Breast epithelium (tissue), 3 donors: ENCODE data around the gene VAT1L.

ENCODE experiments used
- POLR2A ChIP-seq: fragments of 450-650 bp; IDR thresholded peaks from one replicate; pipeline ENCODE4 v1.6.1; 2016; ENCODE audit warnings: antibody characterized with exemption, mild to moderate bottlenecking, moderate library complexity
- TF ChIP-seq, protein P1 (sequence below), 3 donors: fragments of 450-650 bp; IDR thresholded peaks; one replicate each; pipeline ENCODE4 v1.5.1; 2016 to 2017; ENCODE audit warnings: antibody characterized with exemption in 3 of 3, mild to moderate bottlenecking in 3 of 3, moderate library complexity in 3 of 3

DNA sequence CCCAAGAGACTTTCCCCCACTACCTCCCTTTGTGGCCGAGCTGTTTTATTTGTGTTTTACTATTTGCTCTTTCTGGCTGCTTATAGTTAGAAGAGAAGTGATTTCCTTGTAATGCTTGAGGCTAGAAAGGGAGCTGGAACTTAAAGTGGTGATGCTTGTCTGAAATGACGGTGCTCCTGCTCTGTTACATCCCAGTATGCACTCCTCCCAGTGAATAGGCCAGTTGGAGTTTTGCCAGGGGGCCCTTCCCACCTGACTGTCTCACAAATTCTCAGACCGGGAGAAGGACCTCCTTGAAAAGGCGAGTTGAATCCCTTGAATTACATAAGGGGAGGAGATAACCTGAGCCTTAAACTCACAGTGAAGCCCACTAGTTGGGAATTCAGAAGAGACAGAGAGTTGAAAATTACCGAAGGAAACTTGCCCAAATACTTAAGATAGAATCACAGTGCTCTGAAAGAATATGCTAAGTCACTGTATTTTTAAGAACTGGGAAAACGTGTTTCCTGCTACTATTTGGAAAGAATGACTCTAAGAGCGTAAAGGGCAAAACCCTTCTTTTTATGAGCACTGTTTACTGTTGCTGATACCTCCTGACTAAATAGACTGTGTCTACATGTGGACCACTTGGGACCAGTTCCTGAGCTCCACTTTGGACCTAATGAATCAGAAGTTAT, 149.2 kb downstream of the VAT1L start:
- TF ChIP-seq, protein P1, sequence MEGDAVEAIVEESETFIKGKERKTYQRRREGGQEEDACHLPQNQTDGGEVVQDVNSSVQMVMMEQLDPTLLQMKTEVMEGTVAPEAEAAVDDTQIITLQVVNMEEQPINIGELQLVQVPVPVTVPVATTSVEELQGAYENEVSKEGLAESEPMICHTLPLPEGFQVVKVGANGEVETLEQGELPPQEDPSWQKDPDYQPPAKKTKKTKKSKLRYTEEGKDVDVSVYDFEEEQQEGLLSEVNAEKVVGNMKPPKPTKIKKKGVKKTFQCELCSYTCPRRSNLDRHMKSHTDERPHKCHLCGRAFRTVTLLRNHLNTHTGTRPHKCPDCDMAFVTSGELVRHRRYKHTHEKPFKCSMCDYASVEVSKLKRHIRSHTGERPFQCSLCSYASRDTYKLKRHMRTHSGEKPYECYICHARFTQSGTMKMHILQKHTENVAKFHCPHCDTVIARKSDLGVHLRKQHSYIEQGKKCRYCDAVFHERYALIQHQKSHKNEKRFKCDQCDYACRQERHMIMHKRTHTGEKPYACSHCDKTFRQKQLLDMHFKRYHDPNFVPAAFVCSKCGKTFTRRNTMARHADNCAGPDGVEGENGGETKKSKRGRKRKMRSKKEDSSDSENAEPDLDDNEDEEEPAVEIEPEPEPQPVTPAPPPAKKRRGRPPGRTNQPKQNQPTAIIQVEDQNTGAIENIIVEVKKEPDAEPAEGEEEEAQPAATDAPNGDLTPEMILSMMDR (IDR thresholded peaks at IDR 0.05): no peak
- TF ChIP-seq POLR2A: no peak
